Lower lobe of right lung (tissue), 2 donors: ENCODE measurements around the gene RINT1. TPM values are rescaled to one million over a fixed set of nuclear protein-coding genes. Genes with fewer than 3 reads are reported as not detected.
"Not testable (repeated sequence)": the region's sequence is repeated elsewhere in the genome, so short reads cannot be mapped to it uniquely, and the experiment has no call there.

Source experiments
- ATAC-seq, 2 donors: fragments of 200-7000 bp; cut with Tn5 transposase; one replicate each; pipeline ENCODE4 v1.9.1; 2020 to 2022; ENCODE audit warnings: mild to moderate bottlenecking in 2 of 2, moderate library complexity in 2 of 2
- DNase-seq: peaks from one replicate; pipeline ENCODE4 v3.0.0-alpha.2; 2020
- H3K27ac ChIP-seq: fragments of 200-600 bp; one replicate; pipeline ENCODE4 v1.8.0; 2022
- H3K27me3 ChIP-seq: fragments of 200-600 bp; one replicate; pipeline ENCODE4 v1.8.0; 2022; ENCODE audit warnings: low read depth
- H3K36me3 ChIP-seq: fragments of 200-600 bp; one replicate; pipeline ENCODE4 v1.8.0; 2022; ENCODE audit warnings: mild to moderate bottlenecking
- H3K4me1 ChIP-seq: fragments of 200-600 bp; one replicate; pipeline ENCODE4 v1.8.0; 2022
- H3K4me3 ChIP-seq: fragments of 200-600 bp; one replicate; pipeline ENCODE4 v1.8.0; 2022; ENCODE audit warnings: mild to moderate bottlenecking
- H3K9me3 ChIP-seq: fragments of 200-600 bp; one replicate; pipeline ENCODE4 v1.8.0; 2022
- intact Hi-C: fragments of 100-400 bp; cut with DNase I; formaldehyde crosslinking; loops from one replicate; pipeline ENCODE4 v1.11.0; 2022
- total RNA-seq: library from RNA; stranded (reverse); fragmentation: NEBNext Ultra II Directional; extraction: Animal tissue kit (Norgen Biotek cat#: 25700); gene quantifications from one replicate; pipeline ENCODE4 v1.2.1, GENCODE V29; 2021
- TF ChIP-seq, protein P1 (sequence below): fragments of 200-600 bp; IDR thresholded peaks from one replicate; pipeline ENCODE4 v1.8.0; 2022; ENCODE audit warnings: antibody characterized with exemption, mild to moderate bottlenecking
- donor health status: DM: no; HTN: yes; CAD: no; lungs with severe emphysema.

The RINT1 gene
- total RNA-seq, 1 donor from 2014 or later = 14.7 TPM

DNA sequence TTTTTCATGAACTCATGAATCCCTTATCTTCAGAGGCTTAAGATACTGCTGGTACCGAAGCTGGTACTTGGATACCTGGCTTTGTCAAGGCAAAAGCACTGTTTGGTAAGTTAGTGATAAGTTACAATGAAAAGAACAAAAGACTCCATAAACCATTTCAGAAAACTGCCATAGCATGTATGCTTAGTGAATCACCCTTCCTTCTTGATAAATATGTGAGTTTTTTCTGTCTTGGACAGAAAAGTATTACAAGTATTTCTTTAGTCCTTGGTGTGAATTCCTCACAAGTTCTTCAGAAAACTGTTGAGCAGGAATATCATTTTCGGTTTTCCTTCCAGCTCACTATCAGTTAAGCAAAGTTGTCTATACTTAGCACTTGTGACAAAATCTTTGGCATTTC is 35.5 kb upstream of the RINT1 start:
- Histone ChIP-seq H3K4me1 (no peaks in the 10 kb centered on the region), H3K36me3 (peaks cover 14% of the 10 kb centered on the region), H3K27me3 (no peaks in the 10 kb centered on the region), H3K27ac (no peak overlapping the region), H3K4me3 (no peak overlapping the region), H3K9me3 (no peaks in the 10 kb centered on the region)
- ATAC-seq (no peak), DNase-seq (no peak)
- TF ChIP-seq, protein P1, sequence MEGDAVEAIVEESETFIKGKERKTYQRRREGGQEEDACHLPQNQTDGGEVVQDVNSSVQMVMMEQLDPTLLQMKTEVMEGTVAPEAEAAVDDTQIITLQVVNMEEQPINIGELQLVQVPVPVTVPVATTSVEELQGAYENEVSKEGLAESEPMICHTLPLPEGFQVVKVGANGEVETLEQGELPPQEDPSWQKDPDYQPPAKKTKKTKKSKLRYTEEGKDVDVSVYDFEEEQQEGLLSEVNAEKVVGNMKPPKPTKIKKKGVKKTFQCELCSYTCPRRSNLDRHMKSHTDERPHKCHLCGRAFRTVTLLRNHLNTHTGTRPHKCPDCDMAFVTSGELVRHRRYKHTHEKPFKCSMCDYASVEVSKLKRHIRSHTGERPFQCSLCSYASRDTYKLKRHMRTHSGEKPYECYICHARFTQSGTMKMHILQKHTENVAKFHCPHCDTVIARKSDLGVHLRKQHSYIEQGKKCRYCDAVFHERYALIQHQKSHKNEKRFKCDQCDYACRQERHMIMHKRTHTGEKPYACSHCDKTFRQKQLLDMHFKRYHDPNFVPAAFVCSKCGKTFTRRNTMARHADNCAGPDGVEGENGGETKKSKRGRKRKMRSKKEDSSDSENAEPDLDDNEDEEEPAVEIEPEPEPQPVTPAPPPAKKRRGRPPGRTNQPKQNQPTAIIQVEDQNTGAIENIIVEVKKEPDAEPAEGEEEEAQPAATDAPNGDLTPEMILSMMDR = no peak
- intact Hi-C loops = no loop called here

DNA sequence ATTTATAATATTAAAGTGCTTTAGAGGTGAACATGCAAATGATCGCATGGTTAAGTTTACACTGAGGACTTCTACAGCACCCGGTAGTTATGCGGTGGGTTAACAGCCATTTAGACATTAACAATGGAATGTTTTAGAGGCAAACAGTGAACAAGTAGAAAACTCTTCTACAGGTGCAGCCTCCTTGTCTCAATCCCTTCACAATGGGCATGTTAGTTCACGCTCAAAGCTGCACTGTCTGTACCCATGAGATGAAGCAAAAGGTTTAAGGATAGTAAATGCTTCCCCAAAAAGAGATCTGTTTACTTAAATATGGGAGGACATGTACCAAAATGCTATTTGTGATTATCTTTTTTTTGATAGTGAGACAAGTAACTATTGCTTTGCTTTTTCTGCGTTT is 35.0 kb upstream of the RINT1 start:
- Histone ChIP-seq H3K27ac (no peak overlapping the region), H3K4me1 (no peaks in the 10 kb centered on the region), H3K27me3 (no peaks in the 10 kb centered on the region), H3K36me3 (peaks cover 19% of the 10 kb centered on the region), H3K4me3 (no peak overlapping the region), H3K9me3 (no peaks in the 10 kb centered on the region)
- no peak for DNase-seq
- intact Hi-C loops = no loop called here
- ATAC-seq = no peak
- TF ChIP-seq, protein P1 = no peak

DNA sequence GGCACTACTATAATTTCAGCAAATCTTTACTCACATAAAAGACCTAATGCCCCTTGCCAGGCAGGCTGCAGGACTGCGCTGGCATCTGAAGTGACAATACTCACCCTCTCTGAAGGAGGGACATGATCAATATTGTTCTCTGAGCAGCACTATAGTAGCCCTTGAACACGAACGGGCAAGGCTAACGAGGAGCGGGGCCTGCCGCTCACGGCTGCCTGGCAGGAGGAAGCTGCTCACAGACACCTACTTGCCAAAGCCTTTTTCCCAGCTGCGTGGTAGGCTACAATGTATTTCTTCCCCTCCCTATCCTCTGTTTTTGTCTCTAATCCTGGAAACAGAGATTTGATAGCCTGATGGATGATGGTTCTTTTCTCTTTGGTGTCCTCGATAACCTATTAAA is 29.8 kb upstream of the RINT1 start:
- intact Hi-C loops = no loop called here

DNA sequence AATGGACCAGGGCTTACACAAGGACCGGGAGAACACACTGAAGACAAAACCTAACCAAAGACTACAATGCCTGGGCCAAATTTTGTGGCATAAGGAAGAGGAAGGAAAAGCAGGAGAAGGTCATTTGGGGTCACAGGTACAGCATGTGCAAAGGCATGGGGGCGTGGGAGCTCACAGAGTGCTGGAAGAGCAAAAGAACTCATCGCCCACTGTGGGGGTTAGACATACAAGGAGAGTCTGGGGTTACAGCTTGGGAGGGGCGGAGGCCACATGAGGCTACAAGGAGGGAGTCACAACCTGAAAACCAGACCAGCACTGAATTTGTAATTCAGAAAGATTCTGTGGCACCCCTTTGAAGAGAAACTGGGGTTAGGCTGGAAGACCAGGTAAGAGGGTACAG is 19.6 kb upstream of the RINT1 start:
- TF ChIP-seq, protein P1 = no peak
- intact Hi-C loops = no loop called here
- ATAC-seq (no peak), DNase-seq (no peak)
- H3K4me1 ChIP-seq = no peaks in the 10 kb centered on the region
- peaks cover 10% of the 10 kb centered on the region for H3K36me3 ChIP-seq
- H3K9me3 ChIP-seq = no peaks in the 10 kb centered on the region
- H3K27me3 ChIP-seq = no peaks in the 10 kb centered on the region
- H3K4me3 ChIP-seq = no peak overlapping the region
- H3K27ac ChIP-seq = no peak overlapping the region

More for the DNA sequence above, 29.8 kb upstream of the RINT1 start:
- Histone ChIP-seq H3K36me3 (peaks cover 53% of the 10 kb centered on the region), H3K4me1 (no peaks in the 10 kb centered on the region), H3K27ac (no peak overlapping the region), H3K4me3 (no peak overlapping the region), H3K9me3 (no peaks in the 10 kb centered on the region), H3K27me3 (no peaks in the 10 kb centered on the region)
- DNase-seq (no peak), ATAC-seq (no peak)
- TF ChIP-seq, protein P1 = no peak

DNA sequence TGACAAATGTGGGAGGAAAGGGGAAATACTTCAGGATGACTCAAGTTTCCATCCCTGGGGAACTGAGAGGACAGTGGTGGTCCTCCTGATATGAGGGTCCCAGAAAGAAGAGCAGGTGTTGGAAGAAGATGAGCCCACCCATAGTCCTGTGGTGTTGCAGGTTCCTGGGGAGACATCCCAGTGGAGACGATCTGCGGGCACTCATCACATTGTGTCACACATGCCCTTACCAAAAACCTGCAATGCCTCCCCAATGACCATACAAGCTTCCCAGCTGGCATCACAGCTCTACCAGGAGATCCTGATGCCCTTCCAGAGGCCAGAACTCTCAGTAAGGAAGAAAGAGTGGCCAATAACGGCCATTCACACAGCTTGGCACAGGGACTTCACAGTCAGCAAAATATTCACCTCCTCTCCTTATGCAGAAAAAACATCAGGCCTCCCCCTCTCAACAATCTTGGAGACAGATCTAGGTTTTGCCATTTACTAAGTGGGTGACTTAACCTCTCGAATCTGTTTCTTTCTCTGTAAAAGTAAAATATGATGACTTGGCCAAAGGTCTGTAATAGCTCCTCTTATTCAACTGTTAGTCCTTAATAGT is 19.0 kb upstream of the RINT1 start:
- TF ChIP-seq, protein P1 = no peak
- H3K27me3 ChIP-seq = no peaks in the 10 kb centered on the region
- H3K4me1 ChIP-seq = no peaks in the 10 kb centered on the region
- no peak for DNase-seq
- intact Hi-C loops = no loop called here
- H3K4me3 ChIP-seq = no peak overlapping the region
- H3K9me3 ChIP-seq = no peaks in the 10 kb centered on the region
- no peak overlapping the region for H3K27ac ChIP-seq
- H3K36me3 ChIP-seq = peaks cover 6% of the 10 kb centered on the region
- no peak for ATAC-seq

DNA sequence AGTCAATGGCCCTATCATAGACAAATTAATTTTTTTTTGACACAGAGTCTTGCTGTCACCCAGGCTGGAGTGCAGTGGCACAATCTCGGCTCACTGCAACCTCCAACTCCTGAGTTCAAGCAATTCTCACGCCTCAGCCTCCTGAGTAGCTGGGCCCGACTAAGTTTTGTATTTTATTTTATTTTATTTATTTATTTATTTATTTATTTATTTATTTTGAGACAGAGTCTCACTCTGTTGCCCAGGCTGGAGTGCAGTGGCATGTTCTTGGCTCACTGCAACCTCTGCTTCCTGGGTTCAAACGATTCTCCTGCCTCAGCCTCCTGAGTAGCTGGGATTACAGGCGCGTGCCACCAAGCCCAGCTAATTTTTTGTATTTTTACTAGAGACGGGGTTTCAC is 16.4 kb upstream of the RINT1 start:
- ATAC-seq, intact Hi-C loops, H3K9me3 ChIP-seq, H3K27ac ChIP-seq, DNase-seq, H3K4me1 ChIP-seq, H3K27me3 ChIP-seq, H3K36me3 ChIP-seq, H3K4me3 ChIP-seq: not testable (repeated sequence)
